GM18873 (cell line): Measurements from ENCODE around the gene TMEM131L.
"Not testable (repeated sequence)": the region's sequence is repeated elsewhere in the genome, so short reads cannot be mapped to it uniquely, and the experiment has no call there.

Experiments
- ATAC-seq: cut with Tn5 transposase; IDR thresholded peaks from one replicate; pipeline ENCODE4 v1.9.1; 2021; ENCODE audit warnings: mild to moderate bottlenecking, moderate library complexity, moderate number of reproducible peaks; ENCODE audit not compliant: unreplicated experiment, low FRiP score

The TMEM131L gene

DNA sequence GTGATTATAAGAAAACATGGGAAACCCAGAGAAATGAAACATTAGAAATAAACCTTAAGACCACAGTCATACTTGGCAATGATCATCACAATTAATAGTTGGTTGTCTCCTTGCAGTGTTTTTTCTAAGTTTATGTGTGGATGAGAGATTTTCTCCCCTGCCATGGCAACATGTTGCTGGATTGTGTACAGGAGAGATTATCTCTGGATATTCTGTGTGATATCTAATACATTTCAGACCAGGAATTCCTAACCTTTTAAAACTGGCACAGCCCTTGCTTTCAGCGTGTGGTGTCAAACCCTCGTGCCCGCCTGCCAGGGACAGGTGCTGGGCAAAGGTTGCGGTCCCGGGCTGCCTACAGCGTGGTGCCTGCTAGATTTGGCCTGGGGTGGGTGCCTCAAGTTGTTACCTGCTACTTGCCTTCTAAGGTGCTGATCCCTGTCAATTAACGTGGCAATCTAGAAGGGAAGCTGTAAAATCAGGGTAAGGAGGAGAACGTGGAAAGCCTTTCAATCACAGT lies 100.5 kb downstream of the TMEM131L start:
- ATAC-seq: no peak

DNA sequence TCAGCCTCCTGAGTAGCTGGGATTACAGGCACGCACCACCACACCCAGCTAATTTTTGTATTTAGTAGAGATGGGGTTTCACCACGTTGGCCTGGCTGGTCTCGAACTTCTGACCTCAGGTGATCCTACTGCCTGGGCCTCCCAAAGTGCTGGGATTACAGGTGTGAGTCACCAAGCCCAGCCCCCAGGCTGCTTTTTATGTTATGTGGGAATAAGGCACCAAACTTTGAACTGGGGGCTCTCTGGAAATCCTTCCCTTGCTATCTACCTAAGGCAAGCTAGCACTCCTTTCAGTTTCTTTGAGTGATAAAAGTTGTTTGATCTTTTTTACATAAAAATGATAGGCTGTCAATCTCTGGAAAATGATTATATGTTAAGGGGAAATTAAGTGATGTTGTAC lies 101.5 kb downstream of the TMEM131L start:
- ATAC-seq: not testable (repeated sequence)

DNA sequence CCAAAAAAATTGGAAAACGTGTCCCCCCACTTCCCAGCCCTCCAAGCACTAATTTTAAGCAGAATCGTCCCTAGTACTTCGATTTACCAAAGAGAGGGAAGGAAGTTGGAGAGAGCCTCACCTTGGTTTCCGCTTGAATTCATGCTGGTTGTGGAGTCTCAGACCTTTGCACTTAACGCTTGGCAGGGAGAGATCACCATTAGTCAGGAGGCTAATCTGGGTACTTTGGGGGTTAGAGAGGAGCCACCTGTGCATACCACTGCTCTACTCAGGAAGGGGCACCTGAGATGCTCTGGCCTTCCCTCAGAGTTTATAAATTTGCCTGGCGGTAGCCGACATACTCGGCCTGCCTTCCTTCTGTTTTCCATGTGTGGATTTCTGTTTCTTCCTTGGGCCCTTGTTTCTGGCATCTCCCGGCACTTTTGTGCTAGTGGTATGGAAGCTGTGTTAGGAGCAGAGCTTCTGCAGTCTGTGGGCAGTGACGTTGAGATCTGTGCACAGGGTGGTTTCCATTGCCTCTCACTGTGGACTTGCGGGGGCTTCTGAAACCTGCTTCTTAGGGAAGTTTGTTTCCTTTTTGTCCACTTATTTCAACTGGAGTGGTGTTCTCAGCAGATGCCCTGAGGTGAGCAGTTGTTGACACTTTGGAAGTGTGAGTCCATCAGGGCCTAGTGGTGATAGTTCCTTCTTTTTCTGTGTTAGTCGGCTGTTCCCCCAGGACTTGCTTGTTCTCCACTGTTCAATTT lies 104.2 kb downstream of the TMEM131L start:
- peak; percentile 53 for ATAC-seq

DNA sequence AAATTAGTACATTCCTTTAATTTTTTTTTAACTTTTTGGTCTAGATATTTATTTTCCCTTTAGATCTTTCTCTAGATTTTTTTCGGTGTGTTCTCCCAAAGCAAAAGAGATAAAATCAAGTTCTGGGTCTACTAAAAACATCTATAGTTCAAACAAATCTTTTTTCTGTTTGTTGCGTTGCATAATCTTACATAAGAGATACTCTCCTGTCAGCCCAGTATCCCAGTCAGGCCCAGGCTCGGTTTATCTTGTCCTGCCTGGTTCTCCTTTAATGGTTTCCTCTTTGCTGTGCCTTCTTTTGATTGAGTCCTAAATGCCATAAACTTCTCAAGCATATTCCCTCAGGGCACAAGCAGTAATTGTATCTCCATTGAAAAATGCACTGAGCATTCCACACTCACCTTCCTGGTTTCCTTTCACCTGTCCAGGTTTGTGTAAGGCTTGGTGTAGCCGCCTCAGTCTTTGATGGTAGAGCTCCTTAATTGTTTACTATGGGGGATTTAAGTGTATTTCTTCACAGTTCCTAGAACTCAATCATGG lies 104.9 kb downstream of the TMEM131L start:
- ATAC-seq: no peak

DNA sequence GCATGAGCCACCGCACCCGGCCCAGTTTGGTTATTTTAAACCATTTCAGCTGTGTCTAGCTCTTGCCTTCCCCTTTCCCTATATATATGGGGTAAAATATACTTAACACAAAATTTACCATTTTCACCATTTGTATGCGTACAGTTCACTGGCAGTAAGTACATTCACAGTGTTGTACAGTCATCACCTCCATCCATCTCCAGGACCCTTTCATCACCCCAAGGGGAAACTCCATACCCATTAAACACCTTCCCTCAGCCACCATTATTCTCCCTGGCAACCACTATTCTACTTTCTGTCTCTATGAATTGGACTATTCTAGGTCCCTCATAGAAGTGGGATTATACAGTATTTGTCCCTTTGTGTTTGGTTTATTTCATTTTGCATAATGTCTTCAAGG lies 106.4 kb downstream of the TMEM131L start:
- ATAC-seq: no peak

DNA sequence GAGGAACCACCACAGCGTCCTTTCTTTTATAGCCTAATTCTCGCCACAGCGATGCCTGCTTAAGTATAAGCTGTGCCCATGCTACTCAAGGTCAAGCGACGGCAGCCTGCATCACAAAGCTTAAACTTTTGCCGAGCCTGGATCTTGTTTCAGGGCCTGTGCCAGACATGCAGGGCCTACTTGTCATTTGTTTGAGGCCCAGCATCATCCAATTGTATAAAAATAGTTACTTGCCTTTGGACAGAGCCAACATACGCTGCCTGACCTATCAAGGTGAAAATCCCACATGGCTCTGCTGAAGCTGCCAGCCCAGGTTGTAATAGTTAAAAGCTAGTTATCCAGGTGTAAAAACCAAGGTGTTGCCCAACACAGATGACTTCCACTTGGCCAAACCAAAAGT lies 107.1 kb downstream of the TMEM131L start:
- ATAC-seq: no peak

DNA sequence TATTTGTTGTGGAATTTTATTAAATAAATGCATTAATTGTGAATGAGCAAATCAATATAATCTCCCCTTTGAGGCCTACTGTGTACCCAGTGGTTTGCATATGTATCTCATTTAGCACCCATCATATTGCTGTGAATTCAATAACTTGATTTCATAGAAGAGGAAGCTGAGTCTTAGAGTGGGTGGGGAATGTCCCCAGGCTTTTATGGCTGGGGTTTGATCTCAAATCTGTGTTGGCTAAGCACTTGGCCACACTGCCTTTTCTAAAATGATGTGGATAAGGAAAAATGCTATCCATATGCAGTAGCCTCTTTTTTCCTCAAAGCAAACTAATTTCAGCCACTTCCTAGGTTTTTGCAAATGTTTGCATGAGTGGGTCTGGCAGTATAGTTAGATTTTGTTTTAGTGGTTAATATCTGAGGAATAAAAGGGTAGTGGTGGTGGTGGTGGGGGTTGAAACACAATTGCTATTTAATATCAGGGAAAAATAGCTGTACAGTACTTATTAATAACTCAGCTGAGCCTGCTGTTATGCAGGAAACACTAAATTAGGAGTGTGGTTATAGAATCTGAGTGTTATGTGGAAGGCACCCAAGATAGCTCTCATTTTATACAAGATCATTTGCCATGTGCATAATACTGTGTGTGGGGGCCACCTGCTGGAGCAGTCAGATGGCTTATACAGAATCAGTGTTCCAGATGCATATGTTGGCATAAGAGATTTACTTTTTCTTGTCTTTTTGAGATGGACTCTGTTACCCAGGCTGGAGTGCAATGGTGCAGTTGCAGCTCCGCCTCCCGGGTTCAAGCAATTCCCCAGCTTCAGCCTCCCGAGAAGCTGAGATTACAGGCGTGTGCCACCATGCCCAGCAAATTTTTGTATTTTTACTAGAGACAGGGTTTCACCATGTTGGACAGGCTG lies 108.0 kb downstream of the TMEM131L start:
- ATAC-seq: no peak

DNA sequence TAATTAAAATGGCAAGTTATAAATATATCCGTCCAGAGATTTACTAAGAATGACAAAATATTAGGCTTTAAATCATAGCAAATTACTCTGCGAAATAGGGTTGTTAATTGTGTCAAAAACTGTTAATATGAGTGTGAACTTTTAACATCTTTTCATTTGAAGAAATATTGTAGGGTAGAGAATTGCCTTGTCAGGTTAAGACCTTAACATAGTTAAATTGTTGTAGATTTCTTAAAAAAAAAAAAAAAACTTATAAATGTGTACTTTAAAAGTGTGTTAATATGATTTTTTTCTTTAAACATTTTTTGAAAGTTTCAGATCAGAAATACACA lies 110.2 kb downstream of the TMEM131L start:
- ATAC-seq: no peak

DNA sequence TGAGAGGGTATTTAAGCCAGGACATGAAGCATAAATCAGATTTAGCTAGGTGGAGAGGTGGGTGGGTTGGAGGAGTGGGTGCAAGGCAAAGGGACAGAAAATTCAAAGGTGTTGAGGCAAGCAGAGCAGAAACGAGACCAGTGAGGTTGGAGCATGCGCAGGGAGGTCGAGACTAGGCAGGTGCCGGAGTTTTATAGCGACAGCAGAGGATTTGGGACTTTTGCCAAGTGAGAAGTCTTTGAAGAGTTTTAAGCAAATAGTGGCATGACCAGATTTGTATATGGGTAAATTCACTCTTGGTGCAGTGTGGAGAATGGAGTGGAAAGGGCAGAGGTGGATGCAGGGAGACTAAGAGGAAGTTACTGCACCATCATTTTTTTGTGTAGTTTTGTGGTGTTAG lies 110.9 kb downstream of the TMEM131L start:
- no peak for ATAC-seq

DNA sequence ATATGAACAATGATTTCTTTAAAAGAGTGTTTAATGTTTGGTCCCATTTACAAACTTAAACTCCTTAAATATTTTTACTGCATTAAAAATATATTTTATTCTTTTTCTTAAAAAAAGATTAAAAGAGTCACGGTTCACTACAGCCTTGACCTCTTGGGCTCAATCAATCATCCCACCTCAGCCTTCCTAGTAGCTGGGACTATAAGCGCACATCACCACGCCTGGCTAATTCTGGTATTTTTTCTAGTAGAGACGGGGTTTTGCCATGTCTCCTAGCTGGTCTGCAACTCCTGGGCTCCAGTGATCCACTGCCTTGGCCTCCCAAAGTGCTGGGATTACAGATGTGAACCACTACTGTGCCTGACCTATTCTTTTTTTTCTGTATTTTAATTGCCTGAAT lies 113.2 kb downstream of the TMEM131L start:
- ATAC-seq: no peak

DNA sequence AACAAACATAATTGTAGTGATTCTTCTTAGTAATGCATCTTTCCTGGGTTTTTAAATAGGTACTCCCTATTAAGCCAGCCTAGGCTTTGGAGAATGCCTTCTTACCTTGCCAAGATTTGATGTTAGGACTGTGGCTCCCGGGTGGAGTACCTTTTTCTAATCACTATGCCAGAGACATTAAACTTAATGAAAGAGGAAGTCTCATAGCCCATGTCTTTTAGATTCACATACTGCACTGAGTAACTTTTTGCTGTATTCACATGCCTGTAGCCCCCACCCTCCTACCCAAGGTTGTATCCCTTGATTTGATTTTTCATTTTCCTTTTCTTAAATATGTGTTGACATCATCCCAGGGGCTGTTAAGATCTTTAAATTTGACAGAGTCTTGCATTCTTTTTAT lies 113.7 kb downstream of the TMEM131L start:
- no peak for ATAC-seq

DNA sequence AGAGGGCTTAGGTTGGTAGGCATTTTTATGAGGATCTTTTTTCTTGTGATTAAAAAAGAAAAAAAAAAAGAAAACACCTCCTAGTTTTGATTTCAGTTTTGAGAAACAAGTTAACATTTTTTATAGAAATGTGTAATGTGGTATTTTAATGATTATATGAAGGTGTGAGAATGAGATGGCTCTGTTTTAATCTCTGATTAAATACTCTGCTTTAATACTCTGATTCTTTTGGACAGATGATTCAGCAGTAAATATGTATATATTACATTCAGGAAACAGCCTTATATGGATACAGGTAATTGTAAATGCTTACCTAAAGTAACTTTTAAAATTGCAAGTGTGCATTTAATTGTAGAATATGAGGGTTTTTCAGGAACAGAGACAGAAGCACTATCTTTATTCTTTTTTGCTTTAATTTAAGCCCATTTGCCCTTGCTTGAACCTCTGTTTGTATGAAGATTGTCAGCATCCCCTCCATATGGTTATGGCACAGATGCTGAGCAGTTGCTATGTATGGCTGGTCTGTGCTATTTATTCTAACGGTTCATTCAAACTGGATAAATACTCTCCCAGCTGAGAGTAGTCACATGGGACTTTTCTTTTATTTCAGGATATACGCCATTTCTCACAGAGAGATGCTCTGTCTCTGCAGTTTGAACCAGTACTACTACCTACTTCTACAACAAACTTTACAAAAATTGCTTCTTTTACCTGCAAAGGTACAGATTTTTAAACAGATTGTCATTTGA lies 117.0 kb downstream of the TMEM131L start:
- ATAC-seq: no peak

DNA sequence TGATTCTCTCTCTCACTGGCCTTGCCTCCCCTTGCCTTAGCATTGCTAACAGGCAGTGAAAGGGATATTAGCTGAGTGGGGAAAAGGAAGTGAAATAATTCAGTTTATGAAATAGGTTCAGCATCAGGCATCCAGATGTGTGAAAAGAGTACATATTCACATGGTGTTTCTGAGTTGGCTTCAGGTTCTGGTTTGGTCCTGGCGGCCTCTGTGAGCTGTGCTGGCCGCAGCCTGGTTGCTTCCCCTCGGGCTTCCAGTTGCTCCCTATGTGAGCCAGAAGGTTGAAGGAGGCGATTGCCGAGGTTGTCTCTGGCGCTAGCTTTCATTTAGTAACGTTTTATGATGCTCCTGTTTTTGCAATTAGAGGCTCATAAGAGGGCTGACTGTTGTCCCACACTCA lies 118.9 kb downstream of the TMEM131L start:
- no peak for ATAC-seq

DNA sequence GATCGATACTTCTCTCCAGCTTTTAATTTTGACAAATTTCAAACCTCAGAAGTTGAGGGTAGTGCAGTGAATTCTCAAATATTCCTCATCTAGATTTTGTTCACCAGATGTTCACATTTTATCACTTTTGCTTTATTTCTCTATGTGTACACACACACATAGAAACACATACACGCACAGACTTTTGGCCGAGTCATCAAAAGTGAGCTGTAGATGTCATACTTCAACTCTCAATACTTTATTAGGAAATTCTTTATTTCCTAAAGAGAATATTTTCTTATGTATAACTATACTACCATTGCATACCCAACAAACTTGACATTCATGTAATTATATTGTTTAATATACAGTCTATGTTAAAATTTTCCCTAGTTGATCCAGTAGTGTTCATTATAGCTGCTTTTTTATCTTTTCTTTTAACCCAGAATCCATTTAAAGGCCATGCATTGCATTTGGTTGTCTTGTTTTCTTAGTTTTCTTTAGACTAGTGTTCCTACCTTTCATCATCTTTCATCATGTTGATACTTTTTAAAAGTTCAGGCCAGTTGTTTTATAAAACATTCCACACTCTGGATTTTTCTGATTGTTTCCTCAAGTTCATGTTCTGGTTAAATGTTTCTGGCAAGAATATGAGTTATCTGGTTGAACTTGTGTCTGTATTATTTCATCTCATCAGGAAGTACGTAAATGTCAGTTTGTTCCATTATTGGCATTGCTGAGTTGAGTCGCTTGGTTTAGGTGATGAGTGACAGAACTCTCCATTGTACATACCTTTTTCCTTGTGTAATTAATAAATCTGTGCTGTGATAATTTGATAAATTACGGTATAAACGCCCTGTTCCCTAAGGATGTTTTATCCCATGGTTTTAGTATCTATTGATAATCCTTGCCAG lies 123.8 kb downstream of the TMEM131L start:
- no peak for ATAC-seq

DNA sequence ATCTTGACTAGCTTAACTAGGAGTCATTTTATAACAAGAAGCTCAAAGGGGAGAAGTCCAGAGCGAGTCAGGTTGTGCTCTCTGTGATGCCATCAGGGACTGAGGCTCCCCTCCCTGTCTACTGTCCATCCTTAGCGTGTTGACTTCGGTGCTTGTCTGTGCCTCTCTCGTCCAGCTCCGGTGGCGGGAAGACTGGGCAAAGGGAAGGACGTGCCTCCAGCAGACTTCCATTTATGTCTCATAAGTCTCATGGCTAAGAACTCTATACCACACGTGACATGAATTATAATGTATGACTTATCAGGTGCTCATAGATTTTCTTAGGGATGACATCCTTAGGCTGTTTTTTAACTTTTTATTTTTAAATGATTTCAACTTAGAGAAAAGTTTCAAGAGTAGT lies 125.3 kb downstream of the TMEM131L start:
- no peak for ATAC-seq

DNA sequence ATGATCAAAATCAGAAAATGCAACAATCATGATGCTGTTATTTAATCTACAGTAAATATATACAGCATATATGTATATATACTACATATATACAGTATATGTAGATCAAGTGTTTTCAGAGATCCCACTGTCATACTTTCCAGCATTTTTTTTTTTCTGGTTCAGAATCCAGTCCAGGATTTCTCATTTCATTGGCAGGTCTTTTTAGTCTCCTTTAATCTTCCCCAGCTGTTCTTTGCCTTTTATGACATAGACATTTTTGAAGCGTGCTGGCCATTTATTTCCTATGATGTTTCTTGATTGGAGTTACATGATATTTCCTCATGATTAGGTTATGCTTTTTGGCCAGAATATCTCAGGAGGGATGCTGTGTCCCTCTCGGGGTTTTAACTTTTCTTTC lies 125.9 kb downstream of the TMEM131L start:
- no peak for ATAC-seq

DNA sequence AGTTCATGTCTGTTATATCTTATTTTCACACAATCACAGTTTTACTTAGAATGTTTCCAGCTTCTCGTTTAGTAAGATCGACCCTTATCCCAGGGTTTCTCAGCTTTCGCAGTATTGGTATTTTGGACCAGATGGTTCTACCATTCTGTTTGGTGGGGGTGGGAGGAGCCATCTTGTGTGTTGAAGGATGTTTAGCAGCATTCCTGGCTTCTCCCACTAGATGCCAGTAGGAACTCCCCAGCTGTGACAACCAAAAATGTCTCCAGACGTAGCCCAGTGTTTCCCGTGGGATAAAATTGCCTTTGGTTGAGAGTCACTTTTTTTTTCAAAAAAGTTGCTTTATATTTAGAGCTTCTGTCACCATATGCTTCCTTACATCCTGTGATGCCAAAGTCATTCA lies 127.0 kb downstream of the TMEM131L start:
- no peak for ATAC-seq

DNA sequence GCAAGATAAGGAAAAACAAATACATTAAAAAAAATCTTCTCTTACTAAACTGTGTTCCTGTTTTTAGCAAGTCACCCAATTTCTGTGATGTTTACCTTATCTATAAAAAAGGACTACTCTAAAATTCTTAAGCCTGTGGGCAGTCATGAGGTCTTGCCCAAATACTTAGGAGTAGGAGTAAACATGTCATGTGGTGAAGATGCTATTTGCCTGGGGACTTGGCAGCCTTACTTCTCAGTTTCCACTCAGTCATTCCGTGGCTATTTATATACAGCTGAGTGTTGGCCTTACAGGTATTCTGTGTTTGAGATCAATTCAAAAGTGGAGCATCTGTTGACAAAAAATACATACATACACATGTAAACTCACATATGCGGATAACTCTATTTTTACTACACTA lies 128.1 kb downstream of the TMEM131L start:
- ATAC-seq: no peak

DNA sequence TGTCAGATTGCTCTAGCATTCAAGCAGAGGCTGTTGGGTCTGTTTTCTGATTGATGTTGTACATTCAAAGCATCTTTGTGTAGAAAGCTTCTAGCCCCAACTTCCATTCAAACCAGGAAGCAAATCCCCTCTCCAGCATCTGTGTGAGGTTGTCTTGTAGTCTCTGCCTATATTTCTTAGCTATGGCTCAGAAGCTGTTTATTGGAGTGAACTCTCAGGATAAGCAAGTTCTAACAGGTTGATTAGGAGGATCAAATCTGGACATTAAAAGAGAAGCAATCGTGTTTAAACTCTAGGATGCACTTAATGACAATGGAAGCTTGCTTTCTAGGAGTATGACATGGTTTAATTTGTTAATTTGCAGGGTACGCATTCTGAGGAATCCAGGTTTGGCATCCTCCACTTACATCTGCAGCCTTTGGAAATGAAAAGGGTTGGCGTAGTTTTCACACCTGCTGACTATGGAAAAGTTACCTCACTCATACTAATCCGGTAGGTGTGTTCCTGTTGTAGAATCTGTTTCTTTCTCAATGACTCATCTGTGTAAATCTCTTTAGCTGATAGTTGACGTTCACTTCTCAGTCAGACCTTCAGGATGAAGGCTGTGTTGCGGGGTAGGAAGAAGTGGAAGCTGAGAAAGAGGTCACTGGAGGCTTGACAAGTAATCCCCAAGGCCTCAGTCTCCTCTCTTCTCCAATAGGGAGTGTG lies 129.9 kb downstream of the TMEM131L start:
- ATAC-seq: no peak
